SK-N-SH treated with all-trans-retinoic acid at 6 μM for 48 hours (cell line): ENCODE measurements around the gene NCBP3.

ENCODE experiments used
- ATAC-seq: fragments of 200-7000 bp; cut with Tn5 transposase; 3 replicates; pipeline ENCODE4 v1.9.1; 2020; ENCODE audit warnings: mild to moderate bottlenecking, moderate library complexity
- ARNTL ChIP-seq: fragments of 450-650 bp; formaldehyde crosslinking; IDR thresholded peaks from 2 replicates; pipeline ENCODE4 v1.5.0; 2020; ENCODE audit warnings: low read depth, mild to moderate bottlenecking, moderate library complexity, borderline replicate concordance
- BACH2 ChIP-seq: fragments of 250-450 bp; sonication (Bioruptor Pico); IDR thresholded peaks from 2 replicates; pipeline ENCODE4 v1.9.0; 2021; ENCODE audit warnings: mild to moderate bottlenecking, borderline replicate concordance
- CSDC2 ChIP-seq: fragments of 250-450 bp; sonication (Bioruptor Pico); IDR thresholded peaks from 2 replicates; pipeline ENCODE4 v1.5.0; 2020; ENCODE audit warnings: mild to moderate bottlenecking, moderate library complexity
- ESRRG ChIP-seq: fragments of 250-450 bp; sonication (Bioruptor Pico); IDR thresholded peaks from 2 replicates; pipeline ENCODE4 v1.6.1; 2021; ENCODE audit warnings: mild to moderate bottlenecking
- ISL1 ChIP-seq: fragments of 250-450 bp; sonication (Bioruptor Pico); IDR thresholded peaks from 2 replicates; pipeline ENCODE4 v2.1.2; 2022; ENCODE audit warnings: mild to moderate bottlenecking, moderate library complexity
- OSR1 ChIP-seq: fragments of 250-450 bp; sonication (Bioruptor Pico); IDR thresholded peaks from 2 replicates; pipeline ENCODE4 v1.8.0; 2022; ENCODE audit warnings: moderate library complexity, mild to moderate bottlenecking, inconsistent platforms
- POU6F1 ChIP-seq: fragments of 250-450 bp; sonication (Bioruptor Pico); IDR thresholded peaks from 2 replicates; pipeline ENCODE4 v1.8.0; 2021; ENCODE audit warnings: low read depth, mild to moderate bottlenecking, moderate library complexity, borderline replicate concordance
- PPARA ChIP-seq: fragments of 250-450 bp; sonication (Bioruptor Pico); IDR thresholded peaks from 2 replicates; pipeline ENCODE4 v1.5.0; 2020; ENCODE audit warnings: mild to moderate bottlenecking, borderline replicate concordance
- RARB ChIP-seq: fragments of 250-450 bp; sonication (Bioruptor Pico); IDR thresholded peaks from 2 replicates; pipeline ENCODE4 v1.8.0; 2021; ENCODE audit warnings: mild to moderate bottlenecking, moderate library complexity
- SNAI2 ChIP-seq: fragments of 250-450 bp; sonication (Bioruptor Pico); IDR thresholded peaks from 2 replicates; pipeline ENCODE4 v1.5.0; 2020; ENCODE audit warnings: mild to moderate bottlenecking, moderate library complexity
- TCF4 ChIP-seq: fragments of 250-450 bp; sonication (Bioruptor Pico); IDR thresholded peaks from 2 replicates; pipeline ENCODE4 v1.8.0; 2021; ENCODE audit warnings: mild to moderate bottlenecking, moderate library complexity, borderline replicate concordance
- TOX ChIP-seq: fragments of 250-450 bp; sonication (Bioruptor Pico); IDR thresholded peaks from 2 replicates; pipeline ENCODE4 v1.8.0; 2021; ENCODE audit warnings: mild to moderate bottlenecking, moderate library complexity, borderline replicate concordance
- ZC3H10 ChIP-seq: fragments of 250-450 bp; sonication (Bioruptor Pico); IDR thresholded peaks from 2 replicates; pipeline ENCODE4 v1.5.1; 2021; ENCODE audit warnings: mild to moderate bottlenecking, moderate library complexity
- ZFP3 ChIP-seq: fragments of 250-450 bp; sonication (Bioruptor Pico); IDR thresholded peaks from 2 replicates; pipeline ENCODE4 v1.5.0; 2020; ENCODE audit warnings: mild to moderate bottlenecking, moderate library complexity
- ZFP30 ChIP-seq: fragments of 450-650 bp; formaldehyde crosslinking; IDR thresholded peaks from 2 replicates; pipeline ENCODE4 v1.5.0; 2022; ENCODE audit warnings: mild to moderate bottlenecking, moderate library complexity
- ZNF565 ChIP-seq: fragments of 450-650 bp; formaldehyde crosslinking; conservative IDR thresholded peaks from 2 replicates; pipeline ENCODE4 v1.5.0; 2020; ENCODE audit warnings: low read depth, mild to moderate bottlenecking, moderate library complexity
- ZNF70 ChIP-seq: fragments of 450-650 bp; formaldehyde crosslinking; IDR thresholded peaks from 2 replicates; pipeline ENCODE4 v1.5.0; 2020; ENCODE audit warnings: mild to moderate bottlenecking, moderate library complexity
- ZNF8 ChIP-seq: fragments of 450-650 bp; formaldehyde crosslinking; IDR thresholded peaks from 2 replicates; pipeline ENCODE4 v1.5.0; 2020; ENCODE audit warnings: mild to moderate bottlenecking, moderate library complexity
- TF ChIP-seq, protein P1 (sequence below): fragments of 250-450 bp; sonication (Bioruptor Pico); IDR thresholded peaks from 2 replicates; pipeline ENCODE4 v1.5.1; 2021; ENCODE audit warnings: mild to moderate bottlenecking, moderate library complexity
- TF ChIP-seq, protein P2 (sequence below): fragments of 250-450 bp; sonication (Bioruptor Pico); IDR thresholded peaks from 2 replicates; pipeline ENCODE4 v1.5.0; 2020; ENCODE audit warnings: mild to moderate bottlenecking, moderate library complexity
- TF ChIP-seq, protein P3 (sequence below): fragments of 250-450 bp; sonication (Bioruptor Pico); IDR thresholded peaks from 2 replicates; pipeline ENCODE4 v1.5.1; 2020; ENCODE audit warnings: low read depth, mild to moderate bottlenecking, moderate library complexity
- TF ChIP-seq, protein P4 (sequence below): fragments of 250-450 bp; sonication (Bioruptor Pico); IDR thresholded peaks from 2 replicates; pipeline ENCODE4 v1.8.0; 2020; ENCODE audit warnings: mild to moderate bottlenecking, moderate library complexity, borderline replicate concordance

Gene NCBP3

DNA sequence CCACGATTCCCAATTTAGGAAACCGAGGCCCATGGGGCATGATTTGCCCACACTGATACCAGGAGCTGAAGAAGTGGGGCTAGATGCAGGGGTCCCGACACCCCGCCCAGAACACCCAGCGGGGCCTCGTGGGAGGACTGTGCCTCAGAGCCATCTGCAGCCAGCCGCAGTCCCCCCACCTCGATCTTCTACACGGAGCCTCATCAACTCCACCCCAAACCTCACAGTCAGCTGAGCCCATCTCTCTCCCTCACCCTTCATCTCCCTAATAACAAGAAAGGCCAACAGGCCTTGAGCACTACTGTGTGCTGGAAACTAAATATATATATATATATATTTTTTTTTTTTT lies 49.2 kb downstream of the NCBP3 start (continued):
- TF ChIP-seq, protein P1, sequence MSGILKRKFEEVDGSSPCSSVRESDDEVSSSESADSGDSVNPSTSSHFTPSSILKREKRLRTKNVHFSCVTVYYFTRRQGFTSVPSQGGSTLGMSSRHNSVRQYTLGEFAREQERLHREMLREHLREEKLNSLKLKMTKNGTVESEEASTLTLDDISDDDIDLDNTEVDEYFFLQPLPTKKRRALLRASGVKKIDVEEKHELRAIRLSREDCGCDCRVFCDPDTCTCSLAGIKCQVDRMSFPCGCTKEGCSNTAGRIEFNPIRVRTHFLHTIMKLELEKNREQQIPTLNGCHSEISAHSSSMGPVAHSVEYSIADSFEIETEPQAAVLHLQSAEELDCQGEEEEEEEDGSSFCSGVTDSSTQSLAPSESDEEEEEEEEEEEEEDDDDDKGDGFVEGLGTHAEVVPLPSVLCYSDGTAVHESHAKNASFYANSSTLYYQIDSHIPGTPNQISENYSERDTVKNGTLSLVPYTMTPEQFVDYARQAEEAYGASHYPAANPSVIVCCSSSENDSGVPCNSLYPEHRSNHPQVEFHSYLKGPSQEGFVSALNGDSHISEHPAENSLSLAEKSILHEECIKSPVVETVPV (CRISPR knock-in tag), result no peak
- TF ChIP-seq, protein P2, sequence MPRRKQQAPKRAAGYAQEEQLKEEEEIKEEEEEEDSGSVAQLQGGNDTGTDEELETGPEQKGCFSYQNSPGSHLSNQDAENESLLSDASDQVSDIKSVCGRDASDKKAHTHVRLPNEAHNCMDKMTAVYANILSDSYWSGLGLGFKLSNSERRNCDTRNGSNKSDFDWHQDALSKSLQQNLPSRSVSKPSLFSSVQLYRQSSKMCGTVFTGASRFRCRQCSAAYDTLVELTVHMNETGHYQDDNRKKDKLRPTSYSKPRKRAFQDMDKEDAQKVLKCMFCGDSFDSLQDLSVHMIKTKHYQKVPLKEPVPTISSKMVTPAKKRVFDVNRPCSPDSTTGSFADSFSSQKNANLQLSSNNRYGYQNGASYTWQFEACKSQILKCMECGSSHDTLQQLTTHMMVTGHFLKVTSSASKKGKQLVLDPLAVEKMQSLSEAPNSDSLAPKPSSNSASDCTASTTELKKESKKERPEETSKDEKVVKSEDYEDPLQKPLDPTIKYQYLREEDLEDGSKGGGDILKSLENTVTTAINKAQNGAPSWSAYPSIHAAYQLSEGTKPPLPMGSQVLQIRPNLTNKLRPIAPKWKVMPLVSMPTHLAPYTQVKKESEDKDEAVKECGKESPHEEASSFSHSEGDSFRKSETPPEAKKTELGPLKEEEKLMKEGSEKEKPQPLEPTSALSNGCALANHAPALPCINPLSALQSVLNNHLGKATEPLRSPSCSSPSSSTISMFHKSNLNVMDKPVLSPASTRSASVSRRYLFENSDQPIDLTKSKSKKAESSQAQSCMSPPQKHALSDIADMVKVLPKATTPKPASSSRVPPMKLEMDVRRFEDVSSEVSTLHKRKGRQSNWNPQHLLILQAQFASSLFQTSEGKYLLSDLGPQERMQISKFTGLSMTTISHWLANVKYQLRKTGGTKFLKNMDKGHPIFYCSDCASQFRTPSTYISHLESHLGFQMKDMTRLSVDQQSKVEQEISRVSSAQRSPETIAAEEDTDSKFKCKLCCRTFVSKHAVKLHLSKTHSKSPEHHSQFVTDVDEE (CRISPR knock-in tag), result no peak
- TF ChIP-seq ARNTL (CRISPR knock-in tag) (no peak), ESRRG (no peak), BACH2 (CRISPR knock-in tag) (no peak), TCF4 (CRISPR knock-in tag) (no peak), ZNF70 (CRISPR knock-in tag) (no peak)

DNA sequence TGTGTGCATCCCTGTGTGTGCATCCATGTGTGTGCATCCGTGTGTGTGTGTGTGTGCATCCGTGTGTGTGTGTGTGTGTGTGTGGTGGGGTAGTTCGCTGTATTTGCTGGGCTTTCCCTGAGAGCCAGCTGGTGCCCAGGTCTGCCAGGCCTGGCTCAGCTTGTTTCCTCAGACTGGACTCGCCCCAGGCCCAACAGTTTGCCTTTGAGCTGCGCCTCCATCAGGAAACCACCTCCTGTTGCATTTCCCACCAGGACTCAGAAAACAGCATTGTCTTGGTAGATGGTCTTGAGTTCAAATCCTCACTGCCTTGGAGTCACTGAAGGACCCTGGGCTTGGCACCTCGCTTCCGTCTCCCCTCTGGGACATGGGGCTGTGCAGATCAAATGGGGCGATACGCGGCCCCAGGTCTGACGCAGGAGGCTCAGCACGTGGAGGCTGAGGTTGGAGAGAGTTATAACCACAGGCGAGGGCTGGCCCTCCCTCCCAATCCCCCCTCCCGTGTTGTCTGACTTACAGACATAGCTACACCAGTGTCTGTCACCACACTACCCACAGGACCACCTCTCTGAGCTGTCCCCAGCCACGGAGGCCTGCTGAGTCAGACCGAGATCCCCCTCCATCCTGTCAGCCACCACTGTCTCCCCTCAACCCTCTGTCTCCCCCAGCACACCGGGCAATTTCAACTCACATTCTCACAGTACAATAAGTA lies 49.8 kb downstream of the NCBP3 start:
- TF ChIP-seq OSR1 (CRISPR knock-in tag) (no peak), TCF4 (CRISPR knock-in tag) (no peak), ZNF8 (CRISPR knock-in tag) (no peak), ARNTL (CRISPR knock-in tag) (no peak), ZNF70 (CRISPR knock-in tag) (no peak), PPARA (CRISPR knock-in tag) (no peak), POU6F1 (CRISPR knock-in tag) (no peak), SNAI2 (CRISPR knock-in tag) (no peak), RARB (CRISPR knock-in tag) (no peak), ISL1 (CRISPR knock-in tag) (no peak), ZC3H10 (CRISPR knock-in tag) (no peak), ESRRG (no peak), ZFP30 (CRISPR knock-in tag) (no peak), ZNF565 (CRISPR knock-in tag) (no peak), BACH2 (CRISPR knock-in tag) (no peak)
- TF ChIP-seq, protein P3, sequence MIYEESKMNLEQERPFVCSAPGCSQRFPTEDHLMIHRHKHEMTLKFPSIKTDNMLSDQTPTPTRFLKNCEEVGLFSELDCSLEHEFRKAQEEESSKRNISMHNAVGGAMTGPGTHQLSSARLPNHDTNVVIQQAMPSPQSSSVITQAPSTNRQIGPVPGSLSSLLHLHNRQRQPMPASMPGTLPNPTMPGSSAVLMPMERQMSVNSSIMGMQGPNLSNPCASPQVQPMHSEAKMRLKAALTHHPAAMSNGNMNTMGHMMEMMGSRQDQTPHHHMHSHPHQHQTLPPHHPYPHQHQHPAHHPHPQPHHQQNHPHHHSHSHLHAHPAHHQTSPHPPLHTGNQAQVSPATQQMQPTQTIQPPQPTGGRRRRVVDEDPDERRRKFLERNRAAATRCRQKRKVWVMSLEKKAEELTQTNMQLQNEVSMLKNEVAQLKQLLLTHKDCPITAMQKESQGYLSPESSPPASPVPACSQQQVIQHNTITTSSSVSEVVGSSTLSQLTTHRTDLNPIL (CRISPR knock-in tag), result no peak
- ATAC-seq, result no peak

GRCh38 chr17:3795390-3796102 lies 50.5 kb downstream of the NCBP3 start:
- peak; percentile 13; the same call in 1 of the 3 replicates for ATAC-seq
- TF ChIP-seq ISL1 (CRISPR knock-in tag) (no peak), ZNF8 (CRISPR knock-in tag) (no peak), ESRRG (no peak), RARB (CRISPR knock-in tag) (no peak), ZNF70 (CRISPR knock-in tag) (no peak), TCF4 (CRISPR knock-in tag) (no peak), ZNF565 (CRISPR knock-in tag) (no peak), TOX (CRISPR knock-in tag) (no peak), BACH2 (CRISPR knock-in tag) (no peak), CSDC2 (no peak), ZFP30 (CRISPR knock-in tag) (no peak), ZFP3 (CRISPR knock-in tag) (no peak)
- TF ChIP-seq, protein P3 (CRISPR knock-in tag), result no peak
- TF ChIP-seq, protein P2 (CRISPR knock-in tag), result no peak
- TF ChIP-seq, protein P4, sequence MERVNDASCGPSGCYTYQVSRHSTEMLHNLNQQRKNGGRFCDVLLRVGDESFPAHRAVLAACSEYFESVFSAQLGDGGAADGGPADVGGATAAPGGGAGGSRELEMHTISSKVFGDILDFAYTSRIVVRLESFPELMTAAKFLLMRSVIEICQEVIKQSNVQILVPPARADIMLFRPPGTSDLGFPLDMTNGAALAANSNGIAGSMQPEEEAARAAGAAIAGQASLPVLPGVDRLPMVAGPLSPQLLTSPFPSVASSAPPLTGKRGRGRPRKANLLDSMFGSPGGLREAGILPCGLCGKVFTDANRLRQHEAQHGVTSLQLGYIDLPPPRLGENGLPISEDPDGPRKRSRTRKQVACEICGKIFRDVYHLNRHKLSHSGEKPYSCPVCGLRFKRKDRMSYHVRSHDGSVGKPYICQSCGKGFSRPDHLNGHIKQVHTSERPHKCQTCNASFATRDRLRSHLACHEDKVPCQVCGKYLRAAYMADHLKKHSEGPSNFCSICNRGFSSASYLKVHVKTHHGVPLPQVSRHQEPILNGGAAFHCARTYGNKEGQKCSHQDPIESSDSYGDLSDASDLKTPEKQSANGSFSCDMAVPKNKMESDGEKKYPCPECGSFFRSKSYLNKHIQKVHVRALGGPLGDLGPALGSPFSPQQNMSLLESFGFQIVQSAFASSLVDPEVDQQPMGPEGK, result no peak
